ENCODE data around the gene SERPINF2.
"Not testable (repeated sequence)": the region's sequence is repeated elsewhere in the genome, so short reads cannot be mapped to it uniquely, and the experiment has no call there.

The SERPINF2 gene

DNA sequence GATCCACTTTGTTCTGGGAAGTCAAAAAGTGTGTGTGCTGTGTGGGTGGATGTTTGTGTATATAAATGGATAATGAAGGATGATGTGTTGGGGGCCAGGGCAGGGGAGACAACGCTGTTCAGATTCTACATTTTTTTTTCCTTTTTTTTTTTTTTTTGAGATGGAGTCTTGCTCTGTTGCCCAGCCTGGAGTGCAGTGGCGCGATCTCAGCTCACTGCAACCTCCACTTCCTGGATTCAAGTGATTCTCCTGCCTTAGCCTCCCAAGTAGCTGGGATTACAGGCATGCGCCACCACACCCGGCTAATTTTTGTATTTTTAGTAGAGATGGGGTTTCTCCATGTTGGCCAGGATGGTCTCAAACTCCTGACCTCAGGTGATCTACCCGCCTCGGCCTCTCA lies 22.0 kb downstream of the SERPINF2 start:
- DNase-seq, result not testable (repeated sequence)

DNA sequence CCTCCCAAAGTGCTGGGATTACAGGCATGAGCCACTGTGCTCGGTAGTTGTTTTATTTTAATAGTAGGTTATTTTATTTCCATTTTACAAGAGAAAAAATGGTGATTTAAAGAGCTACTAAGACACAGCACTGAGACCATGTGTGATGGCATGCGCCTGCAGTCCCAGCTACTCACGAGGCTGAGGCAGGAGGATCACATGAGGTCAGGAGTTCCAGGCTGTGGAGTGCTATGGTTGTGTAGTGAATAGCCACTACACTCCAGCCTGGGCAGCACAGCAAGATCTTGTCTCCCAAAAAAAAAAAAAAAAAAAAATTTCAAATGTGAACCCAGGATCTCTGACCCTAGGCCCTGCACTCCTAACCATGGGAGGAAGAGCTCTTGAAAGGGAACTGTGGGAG lies 22.9 kb downstream of the SERPINF2 start:
- no peak for DNase-seq

DNA sequence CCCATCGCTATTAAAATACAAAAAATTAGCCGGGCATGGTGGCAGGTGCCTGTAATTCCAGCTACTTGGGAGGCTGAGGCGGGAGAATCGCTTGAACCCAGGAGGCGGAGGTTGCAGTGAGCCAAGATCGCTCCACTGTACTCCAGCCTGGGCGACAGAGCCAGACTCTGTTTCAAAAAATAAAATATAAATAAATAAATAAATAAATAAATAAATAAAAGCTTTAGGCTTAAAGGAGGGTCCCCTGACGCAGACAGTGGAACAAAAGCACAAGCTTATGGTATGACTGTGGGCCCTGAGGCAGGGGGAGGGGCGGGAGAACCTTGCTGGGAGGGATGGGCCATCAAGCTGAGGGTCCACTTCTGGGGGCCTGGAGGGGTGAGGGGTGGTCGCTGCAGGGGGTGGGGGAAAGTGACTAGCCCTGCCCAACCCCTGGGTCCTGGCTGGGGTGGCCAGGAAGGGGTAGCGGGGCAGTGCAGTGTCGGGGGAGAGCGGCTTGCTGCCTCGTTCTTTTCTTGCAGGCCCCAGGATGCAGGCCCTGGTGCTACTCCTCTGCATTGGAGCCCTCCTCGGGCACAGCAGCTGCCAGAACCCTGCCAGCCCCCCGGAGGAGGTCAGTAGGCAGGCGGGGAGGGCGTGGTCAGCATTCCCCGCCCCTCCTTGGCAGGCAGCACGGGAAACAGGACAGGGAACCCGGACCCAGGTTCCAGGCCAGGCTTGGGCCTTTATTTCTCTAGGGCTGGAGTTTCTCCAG lies 23.9 kb downstream of the SERPINF2 start:
- no peak for DNase-seq

DNA sequence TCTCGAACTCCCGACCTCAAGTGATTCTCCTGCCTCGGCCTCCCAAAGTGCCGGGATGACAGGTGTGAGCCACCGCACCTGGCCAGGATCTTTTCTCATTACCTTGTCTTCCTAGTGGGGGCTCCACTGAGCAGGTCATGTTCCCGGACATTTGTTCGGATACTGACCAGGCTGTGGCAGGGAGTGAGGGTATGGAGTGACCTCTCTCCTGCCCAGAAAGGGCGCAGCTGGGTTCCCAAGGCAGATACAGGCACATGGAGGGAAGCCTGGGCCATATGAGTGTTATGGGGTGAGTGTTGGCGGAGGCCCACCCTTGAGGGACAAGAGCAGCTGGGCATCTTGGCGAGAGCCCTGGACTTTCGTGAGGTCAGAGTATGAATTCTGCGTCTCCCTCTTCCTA lies 24.7 kb downstream of the SERPINF2 start:
- no peak for DNase-seq

DNA sequence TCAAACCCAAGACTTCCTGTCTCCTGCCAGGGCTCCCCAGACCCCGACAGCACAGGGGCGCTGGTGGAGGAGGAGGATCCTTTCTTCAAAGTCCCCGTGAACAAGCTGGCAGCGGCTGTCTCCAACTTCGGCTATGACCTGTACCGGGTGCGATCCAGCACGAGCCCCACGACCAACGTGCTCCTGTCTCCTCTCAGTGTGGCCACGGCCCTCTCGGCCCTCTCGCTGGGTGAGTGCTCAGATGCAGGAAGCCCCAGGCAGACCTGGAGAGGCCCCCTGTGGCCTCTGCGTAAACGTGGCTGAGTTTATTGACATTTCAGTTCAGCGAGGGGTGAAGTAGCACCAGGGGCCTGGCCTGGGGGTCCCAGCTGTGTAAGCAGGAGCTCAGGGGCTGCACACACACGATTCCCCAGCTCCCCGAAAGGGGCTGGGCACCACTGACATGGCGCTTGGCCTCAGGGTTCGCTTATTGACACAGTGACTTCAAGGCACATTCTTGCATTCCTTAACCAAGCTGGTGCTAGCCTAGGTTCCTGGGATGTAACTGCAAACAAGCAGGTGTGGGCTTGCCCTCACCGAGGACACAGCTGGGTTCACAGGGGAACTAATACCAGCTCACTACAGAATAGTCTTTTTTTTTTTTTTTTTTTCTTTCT lies 27.3 kb downstream of the SERPINF2 start:
- DNase-seq, result no peak

DNA sequence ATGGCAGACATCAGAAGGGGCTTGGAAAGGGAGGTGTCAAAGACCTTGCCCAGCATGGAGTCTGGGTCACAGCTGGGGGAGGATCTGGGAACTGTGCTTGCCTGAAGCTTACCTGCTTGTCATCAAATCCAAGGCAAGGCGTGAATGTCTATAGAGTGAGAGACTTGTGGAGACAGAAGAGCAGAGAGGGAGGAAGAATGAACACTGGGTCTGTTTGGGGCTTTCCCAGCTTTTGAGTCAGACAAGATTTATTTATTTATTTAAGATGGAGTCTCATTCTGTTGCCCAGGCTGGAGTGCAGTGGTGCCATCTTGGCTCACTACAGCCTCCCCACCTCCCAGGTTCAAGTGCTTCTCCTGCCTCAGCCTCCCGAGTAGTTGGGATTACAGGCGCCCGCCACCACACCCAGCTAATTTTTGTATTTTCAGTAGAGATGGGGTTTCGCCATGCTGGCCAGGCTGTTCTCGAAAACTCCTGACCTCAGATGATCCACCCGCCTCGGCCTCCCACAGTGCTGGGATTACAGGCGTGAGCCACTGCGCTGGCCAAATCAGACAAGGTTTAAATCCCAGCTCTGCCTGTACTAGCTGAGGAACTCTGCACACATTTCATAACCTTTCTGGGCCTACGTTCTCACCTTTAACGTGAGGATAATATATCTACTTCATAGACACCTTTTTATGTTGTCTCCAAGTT lies 30.5 kb downstream of the SERPINF2 start:
- peak; percentile 41 for DNase-seq

DNA sequence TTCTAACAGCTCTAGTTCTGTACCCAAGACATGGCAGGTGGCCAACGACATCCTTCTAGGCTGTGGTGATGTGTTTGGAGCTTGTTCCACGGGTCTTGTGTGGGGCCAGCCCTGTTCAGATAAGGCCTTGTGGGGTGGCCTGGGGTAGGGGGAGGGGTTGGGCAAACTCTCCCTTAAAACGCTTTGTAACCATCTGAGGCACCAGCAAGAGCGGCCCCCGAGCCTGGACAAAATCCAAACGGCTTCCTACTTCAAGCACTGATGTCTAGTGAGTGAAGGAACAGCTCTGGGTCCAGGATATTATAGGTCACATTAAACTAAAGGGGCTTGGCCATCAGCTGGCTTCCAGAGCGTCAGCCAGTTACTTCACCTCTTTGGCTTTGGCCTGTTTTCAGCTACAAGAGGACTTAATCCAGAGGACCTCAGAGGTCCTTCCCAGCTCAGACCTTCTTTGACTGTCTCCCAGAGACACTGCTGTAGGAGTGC lies 31.1 kb downstream of the SERPINF2 start:
- no peak for DNase-seq

DNA sequence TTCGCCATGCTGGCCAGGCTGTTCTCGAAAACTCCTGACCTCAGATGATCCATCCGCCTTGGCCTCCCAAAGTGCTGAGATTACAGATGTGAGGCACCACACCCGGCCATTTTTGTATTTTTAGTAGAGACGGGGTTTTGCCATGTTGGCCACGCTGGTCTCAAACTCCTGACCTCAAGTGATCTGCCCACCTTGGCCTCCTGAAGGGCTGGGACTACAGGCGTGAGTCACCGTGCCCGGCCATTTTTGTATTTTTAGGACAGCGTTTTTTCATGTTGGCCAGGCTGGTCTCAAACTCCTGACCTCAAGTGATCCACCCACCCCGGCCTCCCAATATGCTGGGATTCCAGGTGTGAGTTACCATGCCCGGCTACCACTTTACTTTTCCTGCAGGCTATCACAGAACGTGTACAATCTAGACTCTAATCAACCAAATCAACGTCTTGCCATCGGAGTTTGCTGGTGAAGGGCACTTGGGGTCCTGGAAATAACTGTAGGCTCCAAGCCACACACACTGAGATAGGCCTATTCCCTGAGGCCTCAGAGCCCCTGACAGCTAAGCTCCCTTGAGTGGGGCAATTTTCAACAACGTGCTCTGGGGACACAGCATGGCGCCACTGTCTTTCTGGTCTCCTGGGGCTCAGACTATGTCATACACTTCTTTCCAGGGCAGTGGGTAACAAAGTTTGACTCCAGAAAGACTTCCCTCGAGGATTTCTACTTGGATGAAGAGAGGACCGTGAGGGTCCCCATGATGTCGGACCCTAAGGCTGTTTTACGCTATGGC lies 31.9 kb downstream of the SERPINF2 start:
- no peak for DNase-seq

DNA sequence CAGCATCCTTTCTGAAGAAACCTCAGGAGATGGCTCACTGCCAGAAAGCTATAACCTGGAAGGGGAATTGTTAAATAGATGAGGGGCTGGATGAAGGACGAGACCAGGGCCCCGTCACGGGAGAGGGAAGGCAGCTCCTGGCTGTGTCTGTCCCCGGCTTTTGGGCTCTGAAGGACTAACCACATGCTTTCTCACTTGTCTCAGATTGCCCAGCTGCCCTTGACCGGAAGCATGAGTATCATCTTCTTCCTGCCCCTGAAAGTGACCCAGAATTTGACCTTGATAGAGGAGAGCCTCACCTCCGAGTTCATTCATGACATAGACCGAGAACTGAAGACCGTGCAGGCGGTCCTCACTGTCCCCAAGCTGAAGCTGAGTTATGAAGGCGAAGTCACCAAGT lies 33.7 kb downstream of the SERPINF2 start:
- no peak for DNase-seq

DNA sequence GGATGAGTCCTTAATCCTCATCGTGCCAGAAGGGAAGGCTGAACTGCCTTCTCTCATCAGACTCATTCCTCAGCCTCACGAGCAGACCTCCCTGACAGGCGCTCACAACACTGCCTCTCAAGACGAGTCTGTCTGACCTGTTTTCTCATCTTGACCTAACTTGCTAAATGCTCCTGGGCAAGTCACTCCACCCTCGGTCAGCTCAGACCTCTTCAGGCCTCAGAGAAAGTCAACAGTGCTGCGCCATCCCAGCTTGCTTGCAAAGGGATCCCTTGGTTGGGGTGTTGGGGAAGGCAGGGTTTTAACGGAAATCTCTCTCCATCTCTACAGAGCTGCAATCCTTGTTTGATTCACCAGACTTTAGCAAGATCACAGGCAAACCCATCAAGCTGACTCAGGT lies 34.2 kb downstream of the SERPINF2 start:
- no peak for DNase-seq

DNA sequence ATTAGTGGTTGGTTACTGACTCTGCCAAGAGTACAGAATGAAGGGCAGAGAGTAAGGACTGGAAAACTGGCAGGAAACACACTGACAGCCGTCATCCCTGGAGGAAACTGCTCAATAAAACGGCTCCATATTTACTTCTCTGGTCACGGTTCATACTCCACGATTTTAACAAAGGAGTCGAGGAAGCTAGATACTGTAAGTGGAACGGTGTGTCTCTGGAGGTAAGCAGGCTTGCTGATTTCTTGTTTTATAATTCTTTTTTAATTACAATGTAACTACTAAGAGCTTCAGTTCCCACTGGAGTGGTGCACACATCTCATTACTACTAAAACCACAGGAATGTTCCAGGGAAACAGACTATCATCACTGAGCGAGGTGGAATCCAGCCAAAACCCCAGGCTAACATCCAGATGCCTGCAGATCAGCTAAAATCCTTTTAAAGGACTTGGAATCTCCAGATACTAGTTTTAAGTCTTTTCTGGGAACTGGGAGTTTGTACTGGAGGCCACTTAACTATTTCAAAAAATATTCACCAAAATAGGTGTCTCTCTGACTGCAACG lies 37.0 kb downstream of the SERPINF2 start:
- DNase-seq, result peak; percentile 95

DNA sequence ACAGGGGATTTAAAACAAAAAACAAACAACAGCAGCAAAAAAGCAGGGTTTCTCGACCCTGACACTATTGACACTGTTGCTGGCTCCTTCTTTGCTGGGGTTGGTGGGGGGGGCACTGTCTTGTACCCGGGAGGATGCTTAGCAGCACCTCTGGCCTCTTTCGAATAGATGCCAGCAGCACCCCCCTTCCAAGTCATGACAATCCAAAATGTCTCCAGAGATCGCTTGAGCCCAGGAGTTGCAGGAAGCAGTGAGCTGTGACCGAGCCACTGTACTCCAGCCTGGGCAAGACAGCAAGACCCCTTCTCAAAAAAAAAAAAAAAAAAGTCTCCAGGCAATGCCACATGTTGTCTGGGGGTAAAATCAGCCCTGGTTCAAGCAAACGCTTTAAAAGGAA lies 39.5 kb downstream of the SERPINF2 start:
- DNase-seq, result no peak

DNA sequence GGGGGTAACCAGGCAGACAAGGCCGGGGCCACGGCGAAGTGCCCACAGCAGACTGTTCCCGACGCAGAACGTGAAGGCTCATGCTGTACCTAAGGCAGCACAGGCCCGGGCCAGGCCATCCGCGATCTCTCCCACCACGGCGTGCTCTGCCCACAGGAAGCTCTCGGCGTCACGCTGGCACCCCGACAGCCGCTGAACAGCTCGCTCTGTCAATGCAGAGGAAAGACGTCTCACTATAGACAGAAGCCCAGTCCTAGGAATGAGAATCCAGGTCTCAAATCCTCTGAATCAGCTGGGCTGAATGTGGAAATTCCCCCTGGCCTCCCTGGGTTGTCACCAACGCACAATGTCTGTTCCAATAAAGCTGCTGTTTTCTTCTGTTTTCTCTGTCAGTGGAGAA lies 40.6 kb downstream of the SERPINF2 start:
- no peak for DNase-seq

DNA sequence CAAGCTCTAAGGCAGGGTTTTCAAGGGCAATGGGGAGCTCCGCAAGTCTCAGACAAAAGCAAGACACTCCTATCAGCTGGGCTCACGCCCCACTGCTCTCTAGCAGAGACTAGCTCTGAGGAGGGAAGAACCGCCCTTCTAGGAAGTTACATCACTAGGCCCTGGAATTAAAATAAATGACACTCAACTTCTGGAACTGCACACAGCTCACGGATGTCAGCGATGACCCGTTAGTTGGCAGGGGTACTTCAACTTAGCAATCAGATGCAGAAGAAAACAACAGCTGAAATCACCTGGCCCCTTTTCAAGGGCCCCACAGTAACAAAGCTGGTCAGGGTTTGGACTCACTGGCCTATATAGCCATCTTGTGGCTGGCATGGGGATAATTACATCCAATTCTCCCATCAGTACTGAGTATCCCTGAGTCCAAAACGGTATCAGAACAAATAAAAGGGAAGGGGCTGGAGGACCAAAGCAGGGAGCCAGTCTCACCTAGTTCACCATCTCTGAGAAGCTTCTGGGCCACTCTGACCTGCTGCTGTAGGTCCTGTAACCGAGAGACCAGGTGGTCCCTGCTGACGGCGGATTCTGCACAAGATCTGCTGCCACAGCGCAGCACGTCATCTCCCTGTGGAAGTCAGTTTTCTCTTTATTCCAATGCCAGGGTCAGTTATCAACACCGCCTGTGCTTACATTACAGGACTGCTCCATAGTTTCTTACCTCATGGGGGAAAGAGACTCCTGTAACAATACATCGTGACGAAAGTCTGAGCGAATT lies 41.4 kb downstream of the SERPINF2 start:
- DNase-seq, result peak; percentile 47

DNA sequence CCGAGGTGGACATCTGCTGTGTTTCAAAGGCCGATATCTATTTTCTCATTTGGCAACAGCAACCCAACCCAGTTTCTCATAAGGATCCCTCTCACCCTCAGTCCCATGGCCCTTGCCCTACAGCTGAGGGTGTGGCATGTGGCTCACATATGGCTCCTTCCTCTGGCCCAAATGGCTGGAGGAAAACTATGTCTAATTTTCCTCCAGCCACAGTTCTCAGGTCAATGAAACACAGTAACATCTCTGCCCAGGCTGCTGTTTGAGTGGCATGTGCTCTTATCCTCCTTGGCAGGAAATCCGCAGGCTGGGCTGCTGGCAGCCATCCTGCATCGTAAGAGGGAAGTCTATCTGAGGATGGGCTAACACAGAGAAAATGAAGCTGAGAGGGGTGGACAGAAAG lies 43.3 kb downstream of the SERPINF2 start:
- DNase-seq, result no peak

DNA sequence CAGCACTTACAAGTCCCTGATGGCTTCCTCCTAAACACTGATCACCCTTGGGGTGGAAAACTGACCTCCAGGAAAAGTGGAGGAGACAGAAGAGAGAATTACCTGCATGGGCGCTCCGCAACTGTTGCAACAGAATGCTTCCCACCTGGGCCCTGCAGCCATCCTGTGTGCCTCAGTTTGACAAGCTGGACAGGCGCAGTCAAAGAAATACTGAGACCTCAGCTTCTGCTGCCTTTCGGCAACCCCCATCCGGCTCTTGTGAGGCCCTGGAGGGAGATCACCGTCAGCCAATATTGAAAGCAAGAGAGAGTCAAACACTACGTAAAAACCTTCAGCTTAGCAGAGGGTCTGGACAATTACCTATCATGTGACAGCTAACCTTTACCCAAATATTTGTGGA lies 44.0 kb downstream of the SERPINF2 start:
- DNase-seq, result no peak

DNA sequence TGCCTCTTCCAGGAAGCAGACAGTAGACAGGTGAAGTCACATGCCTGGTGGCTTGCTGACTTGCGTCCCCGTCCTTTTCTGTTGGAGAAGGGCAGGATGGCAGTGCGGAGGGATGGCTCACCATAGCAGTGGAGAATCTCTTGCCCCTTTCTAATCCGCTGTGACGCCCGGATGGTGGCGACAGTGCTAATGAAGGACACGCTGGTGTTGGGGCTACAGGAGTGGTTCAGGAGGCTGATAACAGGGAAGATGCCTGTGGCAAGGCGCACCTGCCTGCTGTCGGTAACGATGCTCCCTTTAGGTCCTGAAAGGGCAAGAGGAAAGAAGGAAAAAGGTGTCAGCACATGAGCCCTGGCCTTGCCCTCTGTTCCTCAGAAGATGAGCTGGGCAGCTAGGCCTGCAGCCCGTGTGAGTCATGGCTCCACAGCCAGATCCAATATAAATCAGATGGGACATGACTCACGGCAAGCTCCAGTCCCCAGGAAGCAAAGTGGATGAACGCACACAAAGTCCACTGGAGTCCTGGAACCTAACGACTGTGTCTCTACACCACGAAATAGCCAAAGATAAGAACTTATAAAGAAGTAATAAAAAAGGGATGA lies 44.7 kb downstream of the SERPINF2 start:
- peak; percentile 96 for DNase-seq

DNA sequence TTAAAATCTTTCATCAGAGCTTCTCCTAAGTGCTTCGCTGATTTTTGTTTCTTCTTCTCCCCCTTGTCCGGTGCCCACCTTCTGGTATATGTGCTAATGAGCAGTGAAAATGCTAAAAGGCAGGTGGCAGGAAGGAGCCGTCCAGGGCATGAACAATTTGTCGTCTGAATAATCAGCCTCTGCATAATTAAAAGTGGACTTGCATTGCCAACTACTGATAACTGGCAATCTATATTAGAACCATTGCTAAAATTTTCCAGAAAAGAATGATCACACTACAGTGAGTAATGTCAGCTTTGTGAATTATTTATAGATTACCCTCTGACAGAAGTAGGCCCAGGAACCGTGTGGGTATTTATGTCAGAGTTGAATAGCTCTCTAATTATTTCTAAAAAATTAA lies 47.3 kb downstream of the SERPINF2 start:
- DNase-seq, result no peak

DNA sequence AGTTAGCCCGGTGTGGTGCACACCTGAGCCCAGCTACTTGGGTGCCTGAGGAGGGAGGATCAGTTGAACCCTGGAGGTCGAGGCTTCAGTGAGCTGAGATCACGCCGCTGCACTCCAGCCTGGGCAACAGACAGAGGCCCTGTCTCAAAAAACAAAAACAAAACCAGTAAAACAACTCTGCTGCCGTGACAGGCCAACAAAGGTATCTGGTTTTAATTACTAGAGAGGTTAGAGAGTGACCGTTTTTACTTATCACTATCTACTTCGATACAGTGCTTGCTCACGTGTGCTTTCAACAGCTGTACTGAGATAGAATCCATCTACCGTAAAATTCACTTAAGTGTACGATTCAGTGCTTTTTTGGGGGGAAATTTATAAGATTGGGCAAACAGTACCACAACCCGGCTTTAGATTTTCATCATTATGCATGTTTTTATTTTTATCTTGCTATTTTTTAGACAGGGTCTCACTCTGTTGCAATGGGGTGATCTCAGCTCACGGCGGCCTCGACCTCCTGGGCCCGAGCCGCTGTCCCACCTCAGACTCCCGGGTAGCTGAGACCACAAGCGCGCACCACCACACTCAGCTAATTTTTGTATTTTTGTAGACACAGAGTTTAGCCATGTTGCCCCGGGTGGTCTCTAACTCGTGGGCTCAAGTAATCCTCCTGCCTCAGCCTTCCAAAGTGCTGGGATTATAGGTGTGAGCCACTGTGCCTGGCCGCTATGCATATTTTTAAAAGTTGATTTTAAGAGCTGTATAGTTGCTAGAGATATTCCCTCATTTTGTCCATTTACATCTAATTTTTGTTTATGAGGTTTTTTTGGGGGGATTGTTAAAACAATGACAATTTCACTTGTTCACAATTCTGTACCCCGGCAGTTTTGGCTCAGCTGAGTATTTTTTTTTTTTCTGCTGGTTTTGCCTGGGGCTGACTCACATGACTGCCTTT lies 50.1 kb downstream of the SERPINF2 start:
- no peak for DNase-seq

DNA sequence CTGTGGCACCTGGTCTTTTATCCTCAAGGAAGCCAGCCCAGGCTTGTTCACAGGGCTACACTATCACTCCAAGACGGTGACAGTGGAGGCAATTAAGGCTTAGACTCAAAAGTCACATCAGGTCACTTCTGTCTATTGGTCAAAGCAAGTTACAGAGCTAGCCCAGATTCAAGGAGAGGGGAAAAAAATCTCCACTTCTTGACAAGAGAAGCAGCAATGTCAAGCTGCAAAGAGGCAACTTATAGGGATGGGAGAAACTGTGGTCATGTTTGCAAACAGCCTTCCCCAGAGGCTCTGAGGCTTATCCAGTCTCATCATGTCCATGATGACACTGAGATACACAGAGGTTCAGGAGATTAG lies 50.8 kb downstream of the SERPINF2 start:
- no peak for DNase-seq
